GM13976 (cell line): ENCODE data around the gene NHLRC2.
"Not testable (repeated sequence)": the region's sequence is repeated elsewhere in the genome, so short reads cannot be mapped to it uniquely, and the experiment has no call there.

ENCODE experiments used
- DNase-seq: peaks from one replicate; pipeline ENCODE4 v3.0.0; 2012; ENCODE audit warnings: low spot score
- CTCF ChIP-seq: IDR thresholded peaks from 2 replicates; pipeline ENCODE4 v1.5.1; 2012; ENCODE audit warnings: borderline replicate concordance, mild to moderate bottlenecking; ENCODE audit not compliant: insufficient read depth; ENCODE audit errors: extremely low read depth, missing control alignments, control extremely low read depth
- in situ Hi-C: fragments of 300-500 bp; cut with MboI; formaldehyde crosslinking; loops from one replicate; pipeline ENCODE4 v1.12.0; 2022; ENCODE audit warnings: low sequenced_read_pairs, mixed read lengths, inconsistent platforms; ENCODE audit not compliant: unreplicated experiment

NHLRC2 gene

GRCh38 chr10:113941140-113941539 lies 86.7 kb downstream of the NHLRC2 start:
- DNase-seq, result no peak
- in situ Hi-C loops, result no loop called here
- TF ChIP-seq CTCF, result no peak

GRCh38 chr10:113943196-113943595 lies 88.7 kb downstream of the NHLRC2 start:
- in situ Hi-C loops, DNase-seq: not testable (repeated sequence)

GRCh38 chr10:113945075-113945686 lies 90.7 kb downstream of the NHLRC2 start:
- TF ChIP-seq CTCF, result no peak
- in situ Hi-C loops, result no loop called here
- DNase-seq, result no peak

- DNase-seq, result no peak
- no peak for TF ChIP-seq CTCF
- in situ Hi-C loops, result no loop called here
Observed at GRCh38 chr10:113945687-113946085, 91.2 kb downstream of the NHLRC2 start.

GRCh38 chr10:113947184-113948041 lies 93.0 kb downstream of the NHLRC2 start:
- DNase-seq, result no peak
- no peak for TF ChIP-seq CTCF
- in situ Hi-C loops, result no loop called here

- in situ Hi-C loops, result no loop called here
- TF ChIP-seq CTCF, result no peak
- no peak for DNase-seq
Observed at GRCh38 chr10:113948048-113948447, 93.6 kb downstream of the NHLRC2 start.

- in situ Hi-C loops, result no loop called here
- no peak for DNase-seq
- no peak for TF ChIP-seq CTCF
Observed at GRCh38 chr10:113950268-113950667, 95.8 kb downstream of the NHLRC2 start.
